NCI-H2107 treated with DMSO at 0.1 percent for 48 hours (cell line): ENCODE measurements around the gene LPO.

ENCODE experiments used
- DNase-seq: peaks from one replicate; lab custom pipeline; 2025; ENCODE audit not compliant: unreplicated experiment; lab: John Stamatoyannopoulos, UW

The LPO gene

GRCh38 chr17:58277107-58277801, 38.9 kb downstream of the LPO start:
- no peak for DNase-seq

DNA sequence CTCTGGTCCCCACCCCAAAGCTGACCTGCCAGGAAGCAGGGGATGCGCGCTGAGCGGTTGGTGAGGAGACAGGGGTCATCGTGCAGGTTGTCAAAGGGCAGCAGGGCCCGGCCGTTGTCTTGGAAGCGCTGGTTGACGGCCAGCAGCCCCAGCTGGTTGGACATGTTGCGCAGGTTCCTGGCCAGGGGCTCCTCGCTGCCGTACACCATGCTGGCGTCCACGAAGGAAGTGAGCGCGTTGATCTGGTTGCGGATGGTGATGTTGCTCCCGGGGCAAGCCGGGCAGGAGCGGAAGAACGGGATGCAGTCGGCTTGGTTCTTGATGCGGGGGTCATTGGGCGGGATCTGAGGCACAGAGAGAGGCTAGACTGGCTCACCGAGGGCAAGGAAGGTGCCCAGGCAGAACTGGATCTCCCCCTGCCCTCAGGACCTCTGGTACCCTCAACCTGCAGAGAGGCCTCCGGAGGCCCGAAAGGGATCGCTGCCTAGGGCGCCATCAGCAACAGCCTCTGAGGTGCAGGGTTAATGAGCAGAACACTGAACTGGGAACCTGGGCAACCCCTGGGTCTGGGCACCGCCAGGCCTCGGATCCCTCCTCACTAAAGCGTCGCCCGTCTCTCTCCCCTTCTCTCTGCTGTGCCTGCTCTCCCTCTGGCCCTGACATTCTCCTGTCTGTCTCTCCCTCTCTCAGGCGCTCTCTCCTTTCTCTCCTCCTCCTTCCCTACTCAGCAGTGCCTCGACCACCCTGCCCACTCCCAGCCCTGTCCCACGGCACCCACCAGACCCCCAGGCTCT, 39.6 kb downstream of the LPO start:
- DNase-seq = no peak

DNA sequence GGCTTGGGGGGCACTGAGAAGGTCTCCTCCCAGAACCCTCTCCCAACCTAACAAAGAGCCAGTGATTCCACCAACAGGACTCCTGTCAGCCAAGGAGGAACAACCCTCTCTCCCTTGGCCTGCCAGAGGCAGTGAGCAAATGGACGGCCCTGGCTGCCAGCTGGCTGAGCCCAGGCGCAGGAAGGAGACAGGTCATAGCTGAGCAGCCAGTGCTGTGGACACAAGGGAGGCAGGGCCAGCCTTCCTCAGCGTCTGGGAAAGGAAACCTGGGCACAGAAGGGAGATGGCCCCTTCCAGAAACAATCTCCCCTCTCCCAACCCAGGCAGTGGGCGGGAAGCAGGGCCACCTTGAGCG, 40.3 kb downstream of the LPO start:
- DNase-seq = no peak

- no peak for DNase-seq
Observed at GRCh38 chr17:58279016-58279711, 40.8 kb downstream of the LPO start.

DNA sequence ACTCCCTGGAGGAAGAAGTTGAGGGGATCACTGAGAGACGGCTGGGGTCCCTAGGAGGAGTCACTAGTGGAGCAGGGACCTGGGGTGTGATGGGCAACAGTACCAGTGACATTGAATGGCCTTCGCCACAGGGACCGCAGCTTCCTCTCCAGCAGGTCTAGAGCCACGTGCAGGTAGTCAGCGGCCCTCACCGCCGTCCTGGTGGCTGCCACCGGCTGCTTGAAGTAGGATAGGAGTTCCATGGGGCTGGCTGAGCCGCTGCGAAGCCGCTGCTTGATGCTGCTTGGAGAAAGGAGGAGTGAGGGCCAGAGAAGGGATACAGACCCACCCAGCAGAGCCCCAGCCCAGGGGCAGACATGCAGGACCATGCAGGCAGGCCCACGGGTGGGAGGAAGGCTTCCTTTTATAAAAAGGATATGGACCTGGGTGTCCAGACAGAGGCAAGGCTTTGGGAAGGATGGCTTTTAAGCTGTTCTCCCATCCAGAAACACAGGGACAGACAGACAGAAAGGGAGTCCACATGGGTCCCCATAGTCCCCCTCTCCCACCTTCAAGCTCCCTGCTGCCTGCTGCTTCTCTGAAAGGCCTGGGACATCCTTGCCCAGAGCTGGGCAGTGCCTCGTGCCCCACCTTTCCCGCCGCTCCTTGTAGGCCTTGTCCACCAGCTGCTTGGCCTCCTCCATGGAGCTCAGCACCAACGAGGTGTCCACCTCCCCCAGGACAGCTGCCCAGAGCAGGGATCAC, 41.5 kb downstream of the LPO start:
- no peak for DNase-seq

DNA sequence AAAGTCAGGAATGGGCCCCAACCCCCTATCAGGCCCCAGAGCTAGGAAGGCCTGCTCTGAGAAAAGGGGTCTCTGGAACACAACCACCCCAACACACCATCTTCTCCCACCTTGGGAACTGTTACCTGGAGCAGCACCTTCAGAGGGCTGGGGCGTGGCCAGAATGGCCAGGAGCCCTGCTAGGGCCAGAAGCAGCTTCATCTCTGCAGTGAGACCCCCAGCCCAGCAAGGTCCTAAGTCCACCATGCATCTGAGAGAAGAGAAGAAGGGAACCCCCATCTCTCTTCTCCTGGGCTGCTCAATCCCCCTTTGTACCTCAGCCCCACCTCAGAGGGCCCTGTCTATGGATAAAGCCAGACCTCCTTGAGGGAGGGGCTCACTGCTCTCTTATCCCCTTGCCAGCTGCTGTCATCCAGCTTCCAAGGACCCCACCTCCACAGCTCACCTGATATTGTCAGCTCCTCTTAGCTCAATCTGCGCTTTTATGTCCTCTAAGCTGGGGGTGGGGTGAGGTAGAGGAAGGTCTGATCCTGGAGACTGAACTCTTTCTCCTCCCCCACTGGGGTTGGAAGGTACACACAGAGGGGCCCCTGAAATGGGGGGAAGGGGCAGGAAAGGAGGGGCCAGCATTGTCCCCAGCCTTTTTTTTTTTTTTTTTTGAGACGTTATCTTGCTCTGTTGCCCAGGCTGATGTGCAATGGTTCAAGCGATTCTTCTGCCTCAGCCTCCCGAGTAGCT, 42.3 kb downstream of the LPO start, which contains the start of gene MPO:
Gene MPO (minus strand): TSS at position 456 of the 738 bp plus-strand sequence. CDS start 177 bp downstream, at position 279.
- no peak for DNase-seq

- DNase-seq = no peak
Observed at GRCh38 chr17:58281511-58282011, 43.2 kb downstream of the LPO start.

DNA sequence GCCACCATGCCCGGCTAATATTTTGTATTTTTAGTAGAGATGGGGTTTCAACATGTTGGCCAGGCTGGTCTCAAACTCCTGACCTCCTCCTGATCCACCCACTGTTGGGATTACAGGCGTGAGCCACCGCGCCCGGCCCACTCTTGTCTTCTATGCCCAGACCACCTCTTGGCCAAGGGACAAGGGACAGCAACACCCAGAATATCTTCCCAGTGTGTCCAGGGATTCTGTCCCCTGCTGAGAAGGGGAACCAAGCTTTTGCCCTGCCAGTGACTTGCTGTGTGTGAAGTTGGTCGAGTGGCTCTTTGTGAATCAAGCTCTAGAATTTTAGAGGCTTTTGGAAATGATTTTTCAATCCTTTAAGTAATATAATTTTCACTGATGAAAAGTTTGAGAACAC, 44.1 kb downstream of the LPO start:
- no peak for DNase-seq

DNA sequence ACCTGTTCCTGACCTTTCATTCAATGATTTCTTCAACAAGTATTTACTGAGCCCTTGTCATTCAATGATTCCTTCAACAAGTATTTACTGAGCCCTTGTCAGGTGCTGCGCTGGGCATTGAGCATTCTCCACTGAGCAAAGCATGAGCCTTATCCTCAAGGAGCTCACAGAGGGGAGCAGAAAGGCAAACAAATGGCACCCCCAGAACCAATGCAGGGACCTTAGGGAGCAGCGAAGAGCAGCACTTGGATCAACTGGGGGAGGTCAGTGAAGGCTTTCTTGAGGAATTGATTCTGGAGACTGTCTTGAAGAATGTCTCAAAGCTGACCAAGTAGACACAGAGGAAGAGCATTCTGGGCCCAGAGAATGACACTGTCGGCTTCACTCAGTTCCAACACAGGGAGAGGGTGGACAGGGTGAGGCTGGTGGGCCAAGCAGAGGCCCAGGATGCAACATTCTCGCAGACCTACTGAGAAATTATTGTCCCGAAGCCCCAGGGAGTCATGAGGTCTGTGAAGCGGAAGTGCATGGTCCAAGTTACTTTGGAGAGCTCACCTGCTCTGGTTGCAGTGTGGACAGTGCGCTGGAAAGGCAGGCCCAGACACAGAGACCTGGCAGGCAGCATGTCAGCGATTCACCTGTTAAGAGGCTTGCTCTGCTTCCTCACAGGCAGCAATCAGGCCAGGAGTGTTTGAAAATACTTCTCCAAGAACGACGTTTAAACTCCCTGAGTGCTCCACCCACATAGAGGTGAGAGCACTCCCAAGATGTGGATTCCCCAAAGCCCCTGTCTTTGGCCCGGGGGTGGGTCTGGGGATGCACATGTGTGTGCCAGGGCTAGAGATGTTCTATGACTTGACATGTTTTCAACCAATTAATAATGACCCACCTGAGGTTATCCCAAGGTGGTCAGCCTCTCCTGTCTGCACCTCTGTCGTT, 45.6 kb downstream of the LPO start:
- no peak for DNase-seq

- DNase-seq = no peak
Observed at GRCh38 chr17:58284613-58285421, 46.4 kb downstream of the LPO start.

DNA sequence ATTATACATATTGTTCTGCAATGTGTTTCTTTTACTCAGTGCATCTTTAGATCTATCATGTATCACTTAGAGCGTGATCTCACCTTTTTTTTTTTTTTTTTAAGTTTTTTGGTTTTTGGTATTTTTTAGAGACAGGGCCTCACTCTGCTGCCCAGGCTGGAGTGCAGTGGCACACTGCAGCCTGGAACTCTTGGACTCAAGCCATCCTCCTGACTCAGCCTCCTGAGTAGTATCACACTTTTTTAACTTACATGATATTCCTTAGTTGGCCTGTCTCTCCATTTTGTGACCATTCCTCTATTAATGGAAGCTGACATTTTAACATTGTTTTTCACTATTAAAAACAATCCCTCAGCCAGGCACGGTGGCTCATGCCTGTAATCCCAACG, 47.0 kb downstream of the LPO start:
- no peak for DNase-seq

- no peak for DNase-seq
Observed at GRCh38 chr17:58289869-58290268, 51.5 kb downstream of the LPO start.

DNA sequence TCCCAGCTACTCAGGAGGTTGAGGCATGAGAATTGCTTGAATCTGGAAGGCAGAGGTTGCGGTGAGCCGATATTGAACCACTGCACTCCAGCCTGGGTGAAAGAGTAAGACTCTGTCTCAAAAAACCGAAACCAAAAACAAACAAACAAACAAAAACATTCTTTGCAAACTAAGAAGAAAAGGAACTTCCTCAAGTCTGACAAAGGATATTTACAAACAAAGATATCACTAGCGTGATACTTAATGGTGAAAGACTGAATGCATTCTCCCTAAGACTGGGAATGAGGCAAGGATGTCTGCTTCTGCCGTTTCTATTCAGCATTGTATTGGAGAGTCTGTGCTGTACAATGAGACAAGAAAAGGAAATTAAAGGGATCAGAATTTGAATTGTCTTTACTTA, 52.9 kb downstream of the LPO start:
- DNase-seq = no peak

DNA sequence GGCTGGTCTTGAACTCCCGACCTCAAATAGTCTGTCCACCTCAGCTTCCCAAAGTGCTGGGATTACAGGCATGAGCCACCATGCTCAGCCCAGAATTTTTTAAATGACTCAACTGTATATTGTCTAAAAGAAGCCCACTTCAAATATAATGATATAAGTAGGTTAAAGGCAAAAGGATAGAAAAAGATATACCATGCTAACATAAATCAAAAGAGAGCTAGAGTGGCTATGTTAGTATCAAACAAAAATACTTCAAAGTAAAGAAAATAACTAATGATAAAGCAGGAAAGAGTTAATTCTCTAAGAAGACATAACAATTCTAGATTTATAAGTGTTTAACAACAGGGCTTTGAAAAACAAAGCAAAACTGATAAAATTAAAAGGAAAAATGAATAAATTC, 55.6 kb downstream of the LPO start:
- DNase-seq = no peak

GRCh38 chr17:58300336-58300735, 62.0 kb downstream of the LPO start:
- no peak for DNase-seq

DNA sequence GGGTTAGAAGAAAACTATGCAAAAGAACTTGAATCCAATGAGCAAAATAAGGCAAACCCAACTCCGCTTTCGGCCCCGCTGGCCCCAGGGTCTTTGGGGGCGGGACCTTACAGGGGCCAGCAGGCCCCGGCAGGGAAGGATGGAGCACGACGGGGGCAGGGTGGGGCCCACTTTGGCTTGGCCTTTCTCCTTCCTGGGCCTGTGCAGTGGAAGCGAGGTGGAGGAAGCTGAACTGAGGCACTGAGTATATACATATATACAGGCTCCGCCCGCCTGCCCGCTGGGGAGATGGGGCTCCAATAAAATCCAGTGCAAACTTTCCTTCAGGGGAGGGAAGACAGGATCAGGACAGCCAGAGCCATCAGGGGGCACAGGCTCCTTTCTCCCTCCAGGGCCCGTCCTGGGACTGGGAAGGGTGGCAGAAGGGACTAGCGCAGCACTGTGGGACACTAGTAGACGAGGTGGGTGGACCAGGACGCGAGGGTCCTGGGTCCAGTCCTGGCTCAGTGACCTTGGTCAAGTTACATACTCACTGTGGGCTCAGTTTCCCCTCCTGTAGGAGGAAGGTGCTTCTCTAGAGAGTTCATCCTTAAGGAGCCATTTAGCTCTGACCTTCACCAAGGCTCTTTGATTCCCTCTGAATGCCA, 63.2 kb downstream of the LPO start:
- DNase-seq = no peak

GRCh38 chr17:58302171-58302918, 64.0 kb downstream of the LPO start:
- no peak for DNase-seq
